H9 (cell line): ENCODE measurements around the gene PPP2R3B. TPM values are rescaled to one million over a fixed set of nuclear protein-coding genes. Genes with fewer than 3 reads are reported as not detected.

Experiments used
- DNase-seq: peaks from one replicate; pipeline ENCODE4 v3.0.0-alpha.2; 2017
- H2AFZ ChIP-seq: one replicate; pipeline ENCODE4 v1.6.1; 2013; ENCODE audit warnings: mild to moderate bottlenecking, low read length, control low read depth, moderate library complexity
- H2AK5ac ChIP-seq: 2 replicates; pipeline ENCODE4 v1.6.1; 2013; ENCODE audit warnings: low read length, control low read depth, mixed read lengths; ENCODE audit not compliant: insufficient read length
- H2BK120ac ChIP-seq: one replicate; pipeline ENCODE4 v1.6.1; 2013; ENCODE audit warnings: low read depth, mild to moderate bottlenecking, low read length, control low read depth, inconsistent platforms; ENCODE audit not compliant: poor library complexity, severe bottlenecking
- H2BK12ac ChIP-seq: 2 replicates; pipeline ENCODE4 v1.6.1; 2013; ENCODE audit warnings: low read length, control low read depth, mixed read lengths, low read depth; ENCODE audit not compliant: insufficient read length
- H2BK15ac ChIP-seq: 2 replicates; pipeline ENCODE4 v1.6.1; 2013; ENCODE audit warnings: low read depth, low read length, control low read depth
- H2BK20ac ChIP-seq: one replicate; pipeline ENCODE4 v1.6.1; 2013; ENCODE audit warnings: low read depth, mild to moderate bottlenecking, low read length, control low read depth, inconsistent platforms; ENCODE audit not compliant: poor library complexity, severe bottlenecking
- H2BK5ac ChIP-seq: 2 replicates; pipeline ENCODE4 v1.6.1; 2013; ENCODE audit warnings: low read length, control low read depth, mixed read lengths; ENCODE audit not compliant: insufficient read length
- H3K14ac ChIP-seq: 2 replicates; pipeline ENCODE4 v1.6.1; 2013; ENCODE audit warnings: low read length, control low read depth; ENCODE audit not compliant: insufficient read depth
- H3K18ac ChIP-seq: 2 replicates; pipeline ENCODE4 v1.6.1; 2013; ENCODE audit warnings: low read depth, mild to moderate bottlenecking, mixed read lengths, low read length, control low read depth; ENCODE audit not compliant: insufficient read length
- H3K23ac ChIP-seq: 2 replicates; pipeline ENCODE4 v1.6.1; 2013; ENCODE audit warnings: low read length, control low read depth, mixed read lengths, low read depth; ENCODE audit not compliant: insufficient read length
- H3K23me2 ChIP-seq: 2 replicates; pipeline ENCODE4 v1.6.1; 2013; ENCODE audit warnings: low read depth, mild to moderate bottlenecking, mixed read lengths, low read length, control low read depth; ENCODE audit not compliant: insufficient read length, poor library complexity, severe bottlenecking
- H3K27ac ChIP-seq: 2 replicates; pipeline ENCODE4 v1.5.1; 2013; ENCODE audit warnings: low read length, control low read depth, mixed read lengths, low read depth; ENCODE audit not compliant: insufficient read length
- H3K27me3 ChIP-seq: 2 replicates; pipeline ENCODE4 v1.6.1; 2013; ENCODE audit warnings: low read length, control low read depth, inconsistent platforms; ENCODE audit not compliant: insufficient read depth
- H3K4ac ChIP-seq: 2 replicates; pipeline ENCODE4 v1.6.1; 2013; ENCODE audit warnings: low read depth, mild to moderate bottlenecking, control low read depth, inconsistent platforms, low read length, moderate library complexity
- H3K4me1 ChIP-seq: 2 replicates; pipeline ENCODE4 v1.6.1; 2013; ENCODE audit warnings: low read length, control low read depth, inconsistent platforms; ENCODE audit not compliant: insufficient read depth
- H3K4me2 ChIP-seq: 2 replicates; pipeline ENCODE4 v1.6.1; 2013; ENCODE audit warnings: low read length, control low read depth, mixed read lengths; ENCODE audit not compliant: insufficient read length, insufficient read depth
- H3K56ac ChIP-seq: 2 replicates; pipeline ENCODE4 v1.6.1; 2013; ENCODE audit warnings: low read depth, mild to moderate bottlenecking, mixed read lengths, low read length, control low read depth; ENCODE audit not compliant: insufficient read length
- H3K79me1 ChIP-seq: 2 replicates; pipeline ENCODE4 v1.6.1; 2013; ENCODE audit warnings: low read depth, mild to moderate bottlenecking, moderate library complexity, low read length, control low read depth, inconsistent platforms; ENCODE audit not compliant: insufficient read depth, poor library complexity, severe bottlenecking
- H3K79me2 ChIP-seq: 2 replicates; pipeline ENCODE4 v1.6.1; 2013; ENCODE audit warnings: low read length, control low read depth, inconsistent platforms; ENCODE audit not compliant: insufficient read depth
- H3K9ac ChIP-seq: 2 replicates; pipeline ENCODE4 v1.6.1; 2013; ENCODE audit warnings: low read length, control low read depth, mixed read lengths; ENCODE audit not compliant: insufficient read length; ENCODE audit errors: extremely low read depth
- H3K9me3 ChIP-seq: one replicate; pipeline ENCODE4 v1.6.1; 2013; ENCODE audit warnings: low read depth, low read length, inconsistent platforms; ENCODE audit not compliant: control insufficient read depth
- H3T11ph ChIP-seq: one replicate; pipeline ENCODE4 v1.6.1; 2013; ENCODE audit warnings: mild to moderate bottlenecking, low read length, control low read depth, inconsistent platforms
- H4K20me1 ChIP-seq: one replicate; pipeline ENCODE4 v1.6.1; 2013; ENCODE audit not compliant: control insufficient read depth, insufficient read length, insufficient read depth
- H4K5ac ChIP-seq: 2 replicates; pipeline ENCODE4 v1.6.1; 2013; ENCODE audit warnings: low read depth, mild to moderate bottlenecking, mixed read lengths, low read length, control low read depth; ENCODE audit not compliant: insufficient read length
- H4K8ac ChIP-seq: replicated peaks from 2 replicates; pipeline ENCODE4 v1.6.1; 2013; ENCODE audit warnings: low read length, control low read depth, mixed read lengths, low read depth; ENCODE audit not compliant: insufficient read length
- H4K91ac ChIP-seq: 2 replicates; pipeline ENCODE4 v1.6.1; 2013; ENCODE audit warnings: low read depth, mild to moderate bottlenecking, moderate library complexity, mixed read lengths, low read length, control low read depth; ENCODE audit not compliant: insufficient read length
- H3K27ac Mint-ChIP-seq, 3 experiments: 2 replicates in 2 of 3; 3 replicates in 1 of 3; pipeline ENCODE4 v1.8.0; 2020 to 2021; ENCODE audit warnings: mixed read lengths in 3 of 3, mild to moderate bottlenecking in 1 of 3, moderate library complexity in 1 of 3
- H3K27me3 Mint-ChIP-seq: 2 replicates; pipeline ENCODE4 v1.8.0; 2021; ENCODE audit warnings: low read depth, mild to moderate bottlenecking, moderate library complexity, mixed read lengths
- H3K36me3 Mint-ChIP-seq, 3 experiments: 2 replicates in 2 of 3; 3 replicates in 1 of 3; pipeline ENCODE4 v1.8.0; 2020 to 2021; ENCODE audit warnings: low read depth in 3 of 3, mixed read lengths in 3 of 3; ENCODE audit not compliant: insufficient read depth in 1 of 3
- H3K4me1 Mint-ChIP-seq, 2 experiments: 2 replicates each; pipeline ENCODE4 v1.8.0; 2020; ENCODE audit warnings: mixed read lengths in 2 of 2
- H3K4me3 Mint-ChIP-seq, 2 experiments: 2 replicates in 1 of 2; 3 replicates in 1 of 2; pipeline ENCODE4 v1.8.0; 2020 to 2021; ENCODE audit warnings: mild to moderate bottlenecking in 2 of 2, mixed read lengths in 2 of 2, moderate library complexity in 1 of 2
- H3K9me3 Mint-ChIP-seq, 2 experiments: 2 replicates in 1 of 2; 3 replicates in 1 of 2; pipeline ENCODE4 v1.8.0; 2020; ENCODE audit warnings: mild to moderate bottlenecking in 2 of 2, mixed read lengths in 2 of 2, moderate library complexity in 1 of 2
- WGBS: extraction: QIAGEN DNeasy Blood & Tissue Kit; methylation state at CpG from one replicate; pipeline ENCODE4 v1.1.7; 2013; ENCODE audit warnings: missing lambda C conversion rate, low lambda C conversion rate, mixed read lengths; ENCODE audit not compliant: insufficient read length; ENCODE audit errors: extremely low coverage; 5-methylcytosine and 5-hydroxymethylcytosine counted together
- total RNA-seq: library from RNA; stranded (reverse); gene quantifications from 2 replicates; pipeline ENCODE4 v1.2.1, GENCODE V29; 2021
- TF ChIP-seq, protein P1 (sequence below): fragments of 200-600 bp; sonication (generic); conservative IDR thresholded peaks from 3 replicates; pipeline ENCODE4 v1.8.0; 2021; ENCODE audit warnings: antibody characterized with exemption, mild to moderate bottlenecking

The PPP2R3B gene
- total RNA-seq, 1 experiment from 2014 or later = 72.1 TPM

DNA sequence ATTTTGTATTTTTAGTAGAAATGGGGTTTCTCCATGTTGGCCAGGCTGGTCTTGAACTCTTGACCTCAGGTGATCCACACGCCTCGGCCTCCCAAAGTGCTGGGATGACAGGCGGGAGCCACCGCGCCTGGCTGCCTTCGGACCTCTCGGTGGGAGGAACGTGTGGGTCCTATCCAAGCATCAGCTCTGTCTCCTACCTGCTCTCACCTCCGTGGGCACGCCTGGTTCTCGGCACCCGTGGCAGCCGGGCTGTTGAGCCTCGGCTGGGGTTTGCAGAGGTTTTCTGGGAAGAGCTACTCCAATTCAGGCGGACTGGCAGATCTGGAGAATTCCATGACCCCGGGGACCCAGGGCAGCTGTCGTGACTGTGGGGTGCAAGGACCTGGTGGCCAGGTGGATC, 23.6 kb upstream of the PPP2R3B start:
- H3K23ac ChIP-seq = no peak overlapping the region
- no peak overlapping the region for H3K9ac ChIP-seq
- no peak overlapping the region for H4K8ac ChIP-seq
- H3K27me3 ChIP-seq = no peaks in the 10 kb centered on the region
- no peak overlapping the region for H2AFZ ChIP-seq
- H2BK5ac ChIP-seq = no peak overlapping the region
- H3K56ac ChIP-seq = no peak overlapping the region
- H3K27ac ChIP-seq = no peak overlapping the region
- H2BK20ac ChIP-seq = no peak overlapping the region
- H4K5ac ChIP-seq = no peak overlapping the region
- H3K18ac ChIP-seq = no peak overlapping the region
- H3K9me3 ChIP-seq = no peaks in the 10 kb centered on the region
- peaks cover 10 to 13% of the 10 kb centered on the region in 2 experiments for H3K4me1 Mint-ChIP-seq
- no peak overlapping the region for H3K4me3 Mint-ChIP-seq
- no peak overlapping the region for H3T11ph ChIP-seq
- peaks cover 9 to 13% of the 10 kb centered on the region in 2 experiments for H3K9me3 Mint-ChIP-seq
- H3K4ac ChIP-seq = no peak overlapping the region
- no peak overlapping the region for H2BK12ac ChIP-seq
- no peaks in the 10 kb centered on the region for H4K20me1 ChIP-seq
- H3K36me3 Mint-ChIP-seq = peaks cover 10 to 22% (median 18%) of the 10 kb centered on the region in 3 experiments
- H3K23me2 ChIP-seq = peaks cover 5% of the 10 kb centered on the region
- no peaks in the 10 kb centered on the region; the same call in none of the 2 replicates for H3K27me3 Mint-ChIP-seq
- no peaks in the 10 kb centered on the region for H3K4me1 ChIP-seq
- H2AK5ac ChIP-seq = no peak overlapping the region
- no peak overlapping the region for H4K91ac ChIP-seq
- H3K4me2 ChIP-seq = no peak overlapping the region
- H2BK15ac ChIP-seq = no peak overlapping the region
- no CpG with 5 or more reads among the region's 17 CpGs for WGBS
- H3K14ac ChIP-seq = no peak overlapping the region
- DNase-seq = no peak
- H3K79me1 ChIP-seq = no peaks in the 10 kb centered on the region
- H3K27ac Mint-ChIP-seq = no peak overlapping the region
- no peaks in the 10 kb centered on the region for H3K79me2 ChIP-seq
- TF ChIP-seq, protein P1, sequence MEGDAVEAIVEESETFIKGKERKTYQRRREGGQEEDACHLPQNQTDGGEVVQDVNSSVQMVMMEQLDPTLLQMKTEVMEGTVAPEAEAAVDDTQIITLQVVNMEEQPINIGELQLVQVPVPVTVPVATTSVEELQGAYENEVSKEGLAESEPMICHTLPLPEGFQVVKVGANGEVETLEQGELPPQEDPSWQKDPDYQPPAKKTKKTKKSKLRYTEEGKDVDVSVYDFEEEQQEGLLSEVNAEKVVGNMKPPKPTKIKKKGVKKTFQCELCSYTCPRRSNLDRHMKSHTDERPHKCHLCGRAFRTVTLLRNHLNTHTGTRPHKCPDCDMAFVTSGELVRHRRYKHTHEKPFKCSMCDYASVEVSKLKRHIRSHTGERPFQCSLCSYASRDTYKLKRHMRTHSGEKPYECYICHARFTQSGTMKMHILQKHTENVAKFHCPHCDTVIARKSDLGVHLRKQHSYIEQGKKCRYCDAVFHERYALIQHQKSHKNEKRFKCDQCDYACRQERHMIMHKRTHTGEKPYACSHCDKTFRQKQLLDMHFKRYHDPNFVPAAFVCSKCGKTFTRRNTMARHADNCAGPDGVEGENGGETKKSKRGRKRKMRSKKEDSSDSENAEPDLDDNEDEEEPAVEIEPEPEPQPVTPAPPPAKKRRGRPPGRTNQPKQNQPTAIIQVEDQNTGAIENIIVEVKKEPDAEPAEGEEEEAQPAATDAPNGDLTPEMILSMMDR = no peak
- no peak overlapping the region for H2BK120ac ChIP-seq
